ENCODE results near the gene LHX3.

LHX3 gene

GRCh38 chr9:136207616-136208015 lies 2.7 kb upstream of the LHX3 start:
- no peak for DNase-seq (ENCODE audit: low read depth)

DNA sequence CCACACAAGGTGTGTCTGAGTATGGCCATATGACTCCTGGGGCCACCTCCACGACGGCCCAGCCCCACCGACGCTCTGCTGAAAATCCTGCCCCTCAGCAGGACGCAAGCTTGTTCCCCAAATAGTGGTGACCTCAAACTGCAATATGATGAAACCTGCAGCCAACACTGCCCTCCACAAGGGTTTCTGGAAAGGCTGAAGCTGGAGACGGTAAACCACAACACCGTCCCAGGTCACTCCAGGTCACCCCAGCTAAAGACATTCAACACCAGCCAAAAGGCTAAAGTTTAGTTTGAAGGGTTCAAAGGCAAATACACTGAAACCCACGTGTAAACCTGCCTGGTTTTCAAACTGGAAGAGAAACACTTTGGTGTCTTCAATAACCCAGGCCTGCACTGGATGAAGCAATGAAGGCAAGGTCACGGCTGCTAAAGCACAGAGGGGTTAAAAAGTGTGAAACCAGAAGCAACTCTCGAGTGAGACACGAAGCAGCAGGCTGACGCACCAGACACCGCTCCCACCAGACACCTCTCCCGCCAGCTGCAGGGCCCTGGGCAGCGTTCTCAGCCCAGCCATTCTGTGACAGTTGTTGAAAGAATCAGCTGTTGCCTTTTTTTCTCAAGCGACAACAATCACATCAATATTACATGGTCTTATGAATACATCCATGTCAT lies 1.8 kb upstream of the LHX3 start:
- no peak for DNase-seq (ENCODE audit: low read depth)

- no peak for DNase-seq (ENCODE audit: low read depth)
Measured at GRCh38 chr9:136205707-136205992, 722 bp upstream of the LHX3 start.

DNA sequence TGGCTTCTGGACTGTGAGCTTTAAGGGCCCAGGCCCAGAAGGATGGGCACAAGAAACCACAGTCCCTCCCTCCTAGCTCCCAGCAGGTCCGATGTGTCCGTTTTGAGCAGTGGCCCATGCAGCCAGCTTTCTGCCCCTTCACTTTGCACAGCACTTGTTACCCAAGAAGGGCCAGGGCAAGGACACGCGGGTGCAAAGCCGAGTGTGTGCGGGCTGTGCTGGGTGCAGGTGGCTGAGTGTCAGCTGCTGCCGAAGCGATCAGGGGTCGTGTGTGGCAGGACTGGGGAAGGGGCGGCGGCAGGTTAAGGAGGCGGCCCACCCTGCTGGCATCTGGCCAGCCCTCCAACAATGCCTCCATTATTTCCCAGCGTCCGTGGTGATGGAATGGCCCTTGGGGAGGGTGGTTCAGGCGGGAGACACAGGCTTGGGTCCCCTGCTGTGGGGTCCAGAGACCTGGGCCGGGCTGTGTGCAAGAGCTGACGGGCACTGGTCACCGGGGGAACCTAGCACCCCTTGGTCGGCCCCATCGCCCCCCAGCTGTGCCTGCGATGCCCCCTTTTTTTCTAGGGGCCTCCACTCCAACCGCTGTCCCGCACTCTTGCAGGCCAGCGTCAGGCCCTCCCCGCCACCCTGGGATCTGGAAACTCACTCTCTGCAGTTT lies 653 bp downstream of the LHX3 start:
- no peak for DNase-seq (ENCODE audit: low read depth)

GRCh38 chr9:136203408-136204144 lies 1.4 kb downstream of the LHX3 start:
- no peak for DNase-seq (ENCODE audit: low read depth)

DNA sequence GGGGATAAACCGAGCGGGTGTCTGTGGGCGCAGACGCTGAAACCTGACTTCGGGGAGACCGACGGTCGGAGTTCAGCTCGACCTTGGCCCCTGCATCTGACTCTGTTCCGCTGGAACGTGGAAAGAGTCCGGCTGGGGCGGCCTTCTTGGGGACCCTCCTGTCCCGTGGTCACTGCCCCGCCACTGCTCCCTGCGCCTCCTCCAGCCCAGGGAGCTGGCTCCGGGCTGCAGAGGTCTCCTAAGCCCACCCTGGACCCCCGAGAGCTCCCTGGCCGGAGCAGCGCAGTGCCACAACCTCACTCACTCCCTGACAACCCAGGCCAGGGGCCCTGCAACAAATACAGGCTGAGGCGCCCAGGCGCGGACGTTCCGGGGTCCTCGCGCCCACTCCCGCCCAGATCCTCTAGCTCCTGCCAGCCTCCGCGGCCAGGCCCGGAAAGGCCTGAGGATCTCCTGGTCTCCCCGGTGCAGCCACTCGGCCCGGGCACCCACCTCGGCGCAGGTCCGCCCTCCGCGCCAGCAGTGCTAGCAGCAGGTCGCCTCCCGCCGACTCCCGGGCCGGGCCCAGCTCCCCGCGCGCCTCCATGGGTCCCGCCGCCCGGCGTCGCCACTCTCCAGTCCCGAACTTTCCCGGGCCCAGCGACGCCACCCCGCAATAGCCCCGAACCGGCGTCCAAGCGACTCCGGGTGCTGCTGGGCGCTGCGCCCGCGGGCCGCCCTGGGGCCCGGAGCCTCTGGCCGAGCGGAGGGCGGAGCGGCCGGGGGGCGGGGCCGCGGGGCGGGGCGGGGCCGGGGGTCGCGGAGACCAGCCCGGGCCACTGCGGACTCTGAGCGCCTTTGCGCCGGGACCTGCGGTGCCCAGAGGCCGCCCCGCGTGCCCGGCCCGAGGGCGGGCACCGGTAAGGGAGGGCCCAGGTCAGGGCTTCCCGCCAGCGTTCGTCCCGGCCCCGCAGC lies 2.2 kb downstream of the LHX3 start:
- no peak for DNase-seq (ENCODE audit: low read depth)

DNA sequence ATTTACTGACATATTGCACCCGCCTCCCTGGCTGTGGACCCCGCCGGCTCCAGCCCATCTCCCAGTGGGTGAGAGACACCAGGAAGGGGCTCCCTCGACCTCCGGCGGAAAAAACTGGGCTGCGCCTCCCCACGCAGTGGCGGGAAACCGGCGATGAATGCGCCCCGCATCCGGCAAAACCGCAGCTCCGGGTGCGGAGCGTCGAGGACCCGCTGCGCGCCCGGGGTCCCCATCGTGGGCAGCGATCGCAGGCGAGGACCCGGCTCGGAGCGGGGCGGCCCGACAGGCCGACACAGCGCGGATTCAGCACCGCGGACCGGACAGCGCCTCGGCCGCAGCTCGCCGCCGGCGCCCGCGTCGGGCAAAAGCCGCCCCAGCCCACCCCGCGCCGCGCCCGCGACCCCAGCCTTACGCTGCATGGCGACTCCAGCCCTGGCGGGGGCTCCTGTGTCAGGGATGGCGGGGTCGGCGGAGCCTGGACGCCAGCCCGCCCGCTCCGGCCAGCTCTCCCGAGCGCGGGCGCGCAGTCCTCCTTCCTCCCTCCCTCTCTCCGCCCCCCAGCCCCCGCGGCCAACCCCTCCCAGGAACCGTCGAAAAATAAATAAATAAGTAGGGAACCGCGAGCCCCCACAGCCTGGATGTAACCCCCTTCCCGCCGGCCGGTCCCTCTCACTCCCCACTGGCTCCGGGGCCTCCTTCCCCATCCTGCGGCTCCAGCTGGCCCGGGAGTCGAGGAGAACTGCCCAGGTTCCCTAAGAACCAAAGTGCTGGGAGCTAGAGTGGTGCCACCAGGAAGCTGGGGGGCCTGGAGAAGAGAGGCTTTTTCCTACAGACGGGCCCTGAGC lies 3.1 kb downstream of the LHX3 start:
- no peak for DNase-seq (ENCODE audit: low read depth)

GRCh38 chr9:136201174-136201573 lies 3.8 kb downstream of the LHX3 start:
- DNase-seq (ENCODE audit: low read depth): no peak

- no peak for DNase-seq (ENCODE audit: low read depth)
Measured at GRCh38 chr9:136200424-136200823, 4.5 kb downstream of the LHX3 start.

- DNase-seq (ENCODE audit: low read depth): no peak
Measured at GRCh38 chr9:136199391-136200288, 5.3 kb downstream of the LHX3 start.

DNA sequence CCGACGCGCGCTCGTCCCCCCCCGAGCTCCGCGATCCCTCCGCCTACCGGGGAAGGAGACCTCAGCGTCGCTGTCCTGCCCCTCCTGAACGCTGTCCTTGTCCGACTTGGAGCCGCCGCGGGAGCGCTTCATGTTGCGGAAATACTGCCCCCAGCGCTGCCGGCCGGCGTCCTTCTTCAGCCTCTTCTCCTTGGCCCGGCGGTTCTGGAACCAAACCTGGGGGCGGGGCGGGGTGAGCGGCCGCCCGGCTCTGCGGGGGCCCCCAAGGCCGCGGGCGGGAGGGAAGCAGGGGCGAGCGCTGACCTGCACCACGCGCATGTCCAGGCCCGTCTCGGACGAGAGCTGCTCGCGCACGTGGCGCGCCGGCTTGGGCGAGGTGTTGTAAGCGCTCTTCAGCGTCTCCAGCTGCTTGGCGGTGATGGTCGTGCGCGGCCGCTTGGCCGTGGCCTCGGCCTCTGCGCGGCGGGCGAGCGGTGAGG lies 6.3 kb downstream of the LHX3 start:
- no peak for DNase-seq (ENCODE audit: low read depth)

- no peak for DNase-seq (ENCODE audit: low read depth)
Measured at GRCh38 chr9:136197930-136198604, 6.9 kb downstream of the LHX3 start.

DNA sequence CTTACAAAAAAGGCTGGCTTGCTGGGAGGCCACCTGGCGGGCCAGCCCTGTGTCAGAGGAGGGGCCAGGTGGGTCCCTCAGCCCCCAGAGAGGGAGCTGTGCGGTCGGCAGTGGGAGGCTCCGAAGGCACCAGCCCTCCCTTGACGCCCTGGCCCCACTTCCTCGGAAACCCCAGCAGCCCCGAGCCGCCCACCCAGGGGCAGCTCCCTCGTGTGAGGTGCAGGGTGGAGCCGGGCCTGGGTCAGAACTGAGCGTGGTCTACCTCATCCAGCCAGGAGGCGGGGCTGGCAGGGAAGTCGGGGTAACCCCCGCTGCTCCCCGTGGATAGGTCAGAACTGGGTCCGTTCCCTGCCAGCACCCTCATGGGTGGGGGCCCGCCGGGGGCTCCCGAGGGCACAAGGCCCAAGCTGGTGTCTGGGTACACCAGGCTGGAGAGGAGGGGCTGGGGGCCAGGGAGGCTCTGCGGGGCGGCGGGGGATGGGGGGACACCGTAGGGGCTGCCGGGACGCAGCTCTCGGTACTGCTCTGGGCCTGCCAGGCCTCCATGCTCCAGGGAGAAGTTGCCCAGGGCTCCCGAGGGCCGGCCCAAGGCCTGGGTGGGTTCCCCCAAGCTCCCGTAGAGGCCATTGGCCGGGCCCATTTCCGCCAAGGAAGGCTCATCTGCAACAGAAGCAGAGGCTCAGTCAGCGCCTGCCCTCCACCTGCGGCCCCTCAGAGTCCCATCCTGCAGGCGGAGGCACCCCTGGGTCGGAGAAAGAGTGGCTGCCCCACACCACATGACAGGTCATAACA lies 7.6 kb downstream of the LHX3 start:
- no peak for DNase-seq (ENCODE audit: low read depth)

- DNase-seq (ENCODE audit: low read depth): no peak
Measured at GRCh38 chr9:136196404-136197083, 8.4 kb downstream of the LHX3 start.

- no peak for DNase-seq (ENCODE audit: low read depth)
Measured at GRCh38 chr9:136194540-136194939, 10.4 kb downstream of the LHX3 start.

GRCh38 chr9:136193891-136194279 lies 11.0 kb downstream of the LHX3 start:
- no peak for DNase-seq (ENCODE audit: low read depth)

- no peak for DNase-seq (ENCODE audit: low read depth)
Measured at GRCh38 chr9:136193127-136193890, 11.6 kb downstream of the LHX3 start.
